Cardiac fibroblast (primary cell): ENCODE data around the gene FOXO6.

Source experiments
- DNase-seq, 2 donors: peaks; one replicate each; pipeline versions ENCODE4 v3.0.0 to v3.0.0-alpha.2; 2010; ENCODE audit warnings: low read depth in 2 of 2
- H3K4me3 ChIP-seq, 2 donors: replicated peaks in 1 of 2; 1 replicate in 1 of 2; 2 replicates in 1 of 2; pipeline ENCODE4 v1.5.1; 2011; ENCODE audit warnings: low read depth in 2 of 2, low read length in 2 of 2, mild to moderate bottlenecking in 2 of 2, moderate library complexity in 1 of 2
- CTCF ChIP-seq: IDR thresholded peaks from one replicate; pipeline ENCODE4 v1.5.1; 2011; ENCODE audit warnings: low read depth, mild to moderate bottlenecking, low read length, inconsistent platforms

Gene FOXO6

GRCh38 chr1:41378222-41378621 lies 17.0 kb downstream of the FOXO6 start:
- TF ChIP-seq CTCF: no peak
- no peak overlapping the region for H3K4me3 ChIP-seq
- no peak for DNase-seq

- no peak for DNase-seq
- no peak overlapping the region for H3K4me3 ChIP-seq
- TF ChIP-seq CTCF: no peak
Observed at GRCh38 chr1:41378999-41379737, 17.9 kb downstream of the FOXO6 start.

DNA sequence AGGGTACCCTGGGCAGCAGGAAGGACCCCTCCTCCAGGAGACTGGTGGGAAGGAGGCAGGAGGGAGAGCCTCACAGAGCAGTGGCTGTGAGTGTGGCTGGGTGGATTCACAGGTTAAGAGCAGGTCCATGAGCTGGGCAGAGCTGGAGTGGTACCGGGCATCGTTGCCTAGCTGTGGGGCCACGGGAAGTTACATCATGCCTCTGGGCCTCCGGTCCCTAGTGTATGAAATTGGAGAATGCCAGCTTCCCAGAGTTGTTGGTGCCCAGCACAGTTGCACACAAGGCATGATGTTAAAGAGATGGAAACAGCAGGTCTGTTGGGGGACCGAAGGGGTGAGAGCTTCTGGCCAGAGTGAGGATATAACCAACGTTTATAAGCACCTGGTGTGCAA lies 18.5 kb downstream of the FOXO6 start:
- DNase-seq: no peak
- no peak for TF ChIP-seq CTCF

GRCh38 chr1:41380195-41380594 lies 19.0 kb downstream of the FOXO6 start:
- H3K4me3 ChIP-seq: no peak overlapping the region
- DNase-seq: no peak
- TF ChIP-seq CTCF: no peak

More for the DNA sequence above, 18.5 kb downstream of the FOXO6 start:
- no peak overlapping the region for H3K4me3 ChIP-seq

- peak in 1 of 2 donors; percentile 31 for DNase-seq
- TF ChIP-seq CTCF: no peak
- H3K4me3 ChIP-seq: peak overlapping the region; percentile 4 to 25
Observed at GRCh38 chr1:41380979-41381691, 19.9 kb downstream of the FOXO6 start.

- TF ChIP-seq CTCF: no peak
- H3K4me3 ChIP-seq: peak overlapping the region; percentile 4 to 25
- peak in 1 of 2 donors; percentile 51 for DNase-seq
Observed at GRCh38 chr1:41381692-41382479, 20.7 kb downstream of the FOXO6 start.
